Frontal cortex (tissue), 4 donors: Measurements from ENCODE around the gene SEC16A. TPM values are rescaled to one million over a fixed set of nuclear protein-coding genes. Genes with fewer than 3 reads are reported as not detected.

Source experiments
- DNase-seq, 2 donors: peaks; one replicate each; pipeline ENCODE4 v3.0.0; 2012; ENCODE audit warnings: low spot score in 2 of 2
- FAIRE-seq: peaks from 2 replicates; lab custom pipeline; 2012; peaks lifted over from hg19 to GRCh38; lab: Jason Lieb, UNC
- total RNA-seq: library from RNA; depleted of rRNA; stranded (reverse); fragments of >200 nt; gene quantifications from one replicate; pipeline ENCODE4 v1.2.3, GENCODE V29; 2014
- donor health status: control.
- donor health status: control.
- donor health status: control.

Gene SEC16A
- total RNA-seq, 1 donor from 2014 or later = 9.0 TPM

DNA sequence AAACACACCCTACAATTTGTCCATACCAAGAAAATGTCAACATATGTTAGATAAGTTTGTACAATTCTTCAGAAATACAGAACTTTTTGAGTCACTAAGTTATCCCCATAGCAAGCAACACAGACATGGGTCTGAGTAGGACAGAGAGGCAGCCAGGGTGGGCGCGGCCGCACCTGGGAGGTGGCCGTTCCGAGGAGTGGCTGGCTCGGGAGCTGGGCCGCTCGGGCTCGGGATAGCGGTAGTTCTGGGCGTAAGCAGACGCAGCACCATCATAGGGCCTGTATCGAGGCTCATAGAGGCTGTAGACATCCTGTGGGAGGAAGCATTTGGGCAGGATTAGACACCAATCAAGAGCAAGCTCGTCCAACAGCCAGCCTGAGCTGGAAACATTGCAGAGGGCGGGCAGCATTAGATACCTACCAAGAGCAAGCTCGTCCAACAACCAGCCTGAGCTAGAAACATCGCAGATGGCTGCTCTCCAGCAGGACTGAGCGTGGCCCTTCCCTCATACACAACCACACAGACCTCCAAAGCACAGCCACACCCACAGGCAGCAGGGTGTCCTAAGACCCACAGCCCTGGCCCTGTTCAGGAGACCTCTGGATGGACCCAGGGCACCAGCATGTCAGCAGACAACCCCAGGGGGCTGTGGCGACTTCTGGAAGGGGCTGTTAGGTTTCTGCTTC, 10.9 kb downstream of the SEC16A start:
- DNase-seq (no peak), FAIRE-seq (no peak)

DNA sequence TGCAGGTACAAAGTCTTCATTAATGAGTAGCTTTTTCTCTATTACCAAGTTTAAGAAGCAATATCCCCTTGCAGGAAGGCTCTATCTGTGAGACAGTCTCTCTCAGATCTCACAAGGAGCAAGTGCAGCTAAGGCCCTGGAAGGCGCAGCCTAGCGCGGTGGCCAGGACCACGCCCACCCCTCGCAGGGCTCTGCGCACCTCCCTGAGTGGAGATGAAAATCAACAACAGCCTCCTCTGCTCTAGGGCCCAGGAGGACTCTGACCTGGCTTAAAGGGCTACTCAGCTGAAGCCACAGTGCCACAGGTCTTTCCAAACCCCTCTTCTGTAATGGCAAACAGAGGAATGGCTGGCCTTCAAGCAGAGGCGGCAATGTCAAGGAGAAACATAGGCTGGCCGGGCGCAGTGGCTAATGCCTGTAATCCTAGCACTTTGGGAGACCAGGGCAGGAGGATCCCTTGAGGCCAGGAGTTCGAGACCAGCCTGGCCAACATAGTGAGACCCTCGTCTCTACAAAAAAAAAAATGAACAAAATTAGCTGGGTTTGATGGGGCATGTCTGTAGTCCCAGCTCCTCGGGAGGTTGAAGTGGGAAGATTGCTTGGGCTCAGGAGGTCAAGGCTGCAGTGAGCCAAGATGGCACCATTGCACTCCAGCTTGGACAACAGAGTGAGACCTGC, 11.9 kb downstream of the SEC16A start:
- FAIRE-seq = no peak
- DNase-seq = no peak

GRCh38 chr9:136470356-136470755, 12.5 kb downstream of the SEC16A start:
- no peak for DNase-seq
- FAIRE-seq = no peak

GRCh38 chr9:136467766-136468165, 15.1 kb downstream of the SEC16A start:
- no peak for FAIRE-seq
- DNase-seq = peak in 1 of 2 donors; percentile 17

GRCh38 chr9:136466155-136466541, 16.7 kb downstream of the SEC16A start:
- FAIRE-seq (no peak), DNase-seq (peak in 1 of 2 donors; percentile 12)

GRCh38 chr9:136465500-136466154, 17.2 kb downstream of the SEC16A start:
- no peak for FAIRE-seq
- DNase-seq = peak in 1 of 2 donors; percentile 33

DNA sequence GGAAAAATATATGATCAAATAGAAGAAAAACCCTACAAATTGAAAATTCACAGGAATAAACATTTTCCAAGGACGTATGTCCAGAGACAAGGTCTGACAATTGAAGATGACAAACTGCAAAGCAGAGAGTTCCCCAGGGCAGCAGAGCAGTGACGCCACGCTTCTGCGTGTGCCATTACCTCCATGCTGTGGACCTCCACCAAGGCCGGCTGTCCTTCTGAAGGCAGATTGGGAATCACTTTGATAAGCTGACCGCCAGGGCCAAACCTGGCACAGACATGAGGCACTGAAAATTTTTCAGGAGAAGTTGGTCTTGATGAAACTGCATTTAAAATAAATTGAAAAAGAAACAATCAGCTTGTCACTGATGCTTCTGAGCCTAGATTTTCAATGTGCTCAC, 18.6 kb downstream of the SEC16A start:
- FAIRE-seq (no peak), DNase-seq (peak in 1 of 2 donors; percentile 12)

GRCh38 chr9:136463578-136463977, 19.3 kb downstream of the SEC16A start:
- no peak for FAIRE-seq
- DNase-seq = no peak

DNA sequence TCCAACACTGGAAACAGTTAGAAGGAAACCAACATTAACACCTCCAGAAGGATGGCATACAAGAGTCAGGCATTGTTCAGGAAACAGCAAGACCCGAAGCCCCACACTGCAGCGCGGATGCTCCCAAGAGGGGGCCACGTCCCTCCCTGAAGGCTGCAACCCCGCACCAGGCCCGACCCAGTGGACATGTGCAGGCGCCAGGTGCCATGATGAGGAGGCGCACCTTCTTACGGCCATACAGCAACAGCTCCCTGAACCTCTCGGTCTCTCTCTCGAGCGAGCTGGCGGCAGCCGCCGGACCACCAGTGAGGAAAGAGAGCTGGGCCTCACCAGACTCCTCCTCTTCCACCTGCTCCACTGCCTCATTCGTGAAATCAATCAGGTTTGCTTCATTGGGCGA, 20.2 kb downstream of the SEC16A start:
- FAIRE-seq (no peak), DNase-seq (no peak)

- no peak for FAIRE-seq
- no peak for DNase-seq
Measured at GRCh38 chr9:136460772-136461325, 22.0 kb downstream of the SEC16A start.

DNA sequence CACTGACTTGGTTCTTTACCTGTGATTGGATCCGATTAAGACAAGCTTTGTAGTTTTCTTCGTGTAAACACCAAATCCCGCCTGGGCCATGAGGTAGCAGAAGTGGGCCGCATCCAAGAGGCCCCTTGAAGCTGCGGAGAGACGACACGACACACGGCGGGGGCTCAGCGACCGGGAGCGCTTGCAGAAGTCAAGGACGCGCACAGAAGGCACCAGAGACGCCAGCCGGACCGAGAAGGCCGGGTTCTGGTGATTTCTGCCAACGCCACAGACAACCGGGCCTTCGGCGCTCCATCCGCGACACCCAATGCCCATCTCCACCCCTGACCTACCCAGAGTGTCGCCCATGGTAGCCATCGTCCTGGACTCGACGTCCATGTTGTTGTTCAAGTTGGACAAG, 23.4 kb downstream of the SEC16A start:
- no peak for FAIRE-seq
- no peak for DNase-seq

DNA sequence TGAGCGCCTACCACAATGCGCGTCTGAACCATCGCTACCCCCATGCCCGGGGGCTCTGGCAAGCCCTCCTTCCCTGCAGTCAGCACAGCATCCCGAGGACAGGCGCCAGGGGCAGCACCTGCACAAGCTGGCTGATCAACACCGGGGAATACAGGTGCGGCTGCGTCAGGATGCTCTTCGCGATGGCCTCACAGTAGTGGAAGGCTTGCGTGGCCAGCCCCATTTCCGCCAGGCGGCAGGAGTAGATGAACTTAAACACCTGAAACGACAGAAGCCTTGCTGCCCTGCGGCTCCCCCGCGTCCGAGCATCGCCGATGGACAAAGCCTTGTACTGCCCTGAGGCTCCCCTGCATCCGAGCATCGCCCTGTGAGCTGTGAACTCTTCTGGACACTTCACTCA, 25.5 kb downstream of the SEC16A start:
- DNase-seq (no peak), FAIRE-seq (no peak)

- FAIRE-seq (no peak), DNase-seq (no peak)
Measured at GRCh38 chr9:136456258-136456657, 26.6 kb downstream of the SEC16A start.

- FAIRE-seq (no peak), DNase-seq (no peak)
Measured at GRCh38 chr9:136455043-136456002, 27.5 kb downstream of the SEC16A start.

GRCh38 chr9:136454026-136454796, 28.6 kb downstream of the SEC16A start:
- FAIRE-seq (no peak), DNase-seq (no peak)

DNA sequence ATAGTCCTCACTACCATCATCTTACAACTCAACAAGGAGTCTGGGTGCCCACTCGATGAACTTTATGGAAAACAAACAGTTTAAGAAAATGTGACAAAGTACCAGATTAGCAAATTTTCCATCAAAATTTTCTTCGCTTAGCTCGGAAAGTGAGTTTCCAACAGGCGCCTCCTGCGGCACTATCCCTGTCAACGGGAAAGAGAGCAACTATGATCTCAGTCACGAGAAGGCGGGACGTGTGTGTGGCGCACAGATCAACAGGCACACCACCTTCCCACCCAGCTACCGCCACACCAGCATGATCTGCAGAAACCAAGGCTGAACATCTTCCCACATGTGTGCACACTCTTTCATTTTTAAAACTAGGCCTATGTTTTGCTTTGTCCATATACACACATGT, 29.5 kb downstream of the SEC16A start:
- no peak for FAIRE-seq
- DNase-seq = no peak

DNA sequence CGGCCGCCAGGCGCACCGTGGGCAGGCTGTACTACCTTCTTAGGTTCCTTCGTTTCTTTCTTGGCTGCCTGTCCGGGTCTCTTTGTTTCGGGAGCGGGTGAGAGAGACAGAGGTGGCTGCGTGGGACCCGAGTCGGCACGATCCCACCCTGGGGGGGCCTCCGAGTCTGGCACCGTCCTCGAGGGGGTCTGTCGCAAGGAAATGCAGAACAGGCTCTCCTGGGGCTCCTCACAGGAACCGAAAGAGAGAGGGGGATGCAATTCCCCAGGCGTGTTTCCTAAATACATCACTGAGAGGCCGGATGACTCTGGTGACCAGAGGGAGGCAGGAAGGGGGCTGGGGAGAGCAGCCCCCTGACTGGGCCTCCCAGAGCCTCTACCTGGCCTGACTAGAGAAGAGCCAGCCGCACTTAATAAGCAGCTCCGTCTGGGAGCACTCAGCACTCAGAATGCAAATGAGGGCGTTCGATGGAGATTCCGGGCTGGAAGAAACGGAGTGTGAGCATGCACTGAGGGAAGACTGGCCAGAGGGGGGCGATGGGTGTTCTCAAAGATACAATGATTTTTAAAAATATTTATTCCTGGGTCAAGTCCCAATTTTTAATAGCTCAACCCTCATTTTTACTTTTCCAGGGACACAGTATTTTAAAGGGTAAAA, 31.5 kb downstream of the SEC16A start:
- DNase-seq (no peak), FAIRE-seq (no peak)

DNA sequence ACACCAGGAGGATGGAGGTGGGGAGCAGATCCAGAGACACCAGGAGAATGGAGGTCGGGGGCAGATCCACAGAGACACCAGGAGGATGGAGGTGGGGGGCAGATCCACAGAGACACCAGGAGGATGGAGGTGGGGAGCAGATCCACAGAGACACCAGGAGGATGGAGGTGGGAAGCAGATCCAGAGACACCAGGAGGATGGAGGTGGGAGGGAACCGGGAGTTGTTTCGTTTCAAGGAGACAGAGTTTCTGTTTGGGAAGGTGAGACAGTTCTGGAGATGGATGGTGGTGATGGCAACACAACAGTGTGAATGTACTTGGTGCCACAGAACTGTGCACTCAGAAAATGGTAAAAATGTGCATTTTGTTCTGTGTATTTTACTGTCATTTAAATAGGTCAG, 34.2 kb downstream of the SEC16A start:
- DNase-seq (no peak), FAIRE-seq (no peak)
